Neural progenitor cell (in vitro differentiated cells): Measurements from ENCODE around the gene TTYH2. TPM values are rescaled to one million over a fixed set of nuclear protein-coding genes. Genes with fewer than 3 reads are reported as not detected.

Source experiments
- DNase-seq: peaks from one replicate; pipeline ENCODE4 v3.0.0-alpha.2; 2016; ENCODE audit warnings: low spot score
- H2AFZ ChIP-seq: fragments of 200-600 bp; sonication (generic); replicated peaks from 2 replicates; pipeline ENCODE4 v1.6.1; 2016; ENCODE audit warnings: antibody characterized with exemption
- H3F3A ChIP-seq: fragments of 200-600 bp; sonication (generic); 2 replicates; pipeline ENCODE4 v1.6.1; 2016; ENCODE audit warnings: antibody characterized with exemption, low read depth
- H3K27ac ChIP-seq: fragments of 200-600 bp; sonication (generic); 2 replicates; pipeline ENCODE4 v1.5.1; 2016; ENCODE audit warnings: mild to moderate bottlenecking
- H3K27me3 ChIP-seq: fragments of 200-600 bp; sonication (generic); 2 replicates; pipeline ENCODE4 v1.6.1; 2016; ENCODE audit warnings: mild to moderate bottlenecking, moderate library complexity
- H3K36me3 ChIP-seq: fragments of 200-600 bp; sonication (generic); 2 replicates; pipeline ENCODE4 v1.5.1; 2016
- H3K4me1 ChIP-seq: fragments of 200-600 bp; sonication (generic); 2 replicates; pipeline ENCODE4 v1.6.1; 2016; ENCODE audit warnings: mixed run types
- H3K4me2 ChIP-seq: fragments of 200-600 bp; sonication (generic); 2 replicates; pipeline ENCODE4 v1.6.1; 2016
- H3K4me3 ChIP-seq: fragments of 200-600 bp; sonication (generic); 2 replicates; pipeline ENCODE4 v1.5.1; 2016
- H3K79me2 ChIP-seq: fragments of 200-600 bp; sonication (generic); 2 replicates; pipeline ENCODE4 v1.6.1; 2016; ENCODE audit warnings: low read depth
- H3K9ac ChIP-seq: fragments of 200-600 bp; sonication (generic); 2 replicates; pipeline ENCODE4 v1.6.1; 2016
- H3K9me3 ChIP-seq: fragments of 200-600 bp; sonication (generic); 2 replicates; pipeline ENCODE4 v1.5.1; 2016; ENCODE audit warnings: low read depth
- H4K20me1 ChIP-seq: fragments of 200-600 bp; sonication (generic); 2 replicates; pipeline ENCODE4 v1.6.1; 2016; ENCODE audit warnings: low read depth
- H3K27ac Mint-ChIP-seq: 3 replicates; pipeline ENCODE4 v1.8.0; 2021; ENCODE audit warnings: mixed read lengths
- H3K27me3 Mint-ChIP-seq: 2 replicates; pipeline ENCODE4 v1.8.0; 2022; ENCODE audit warnings: low read depth, mild to moderate bottlenecking, inconsistent platforms, moderate library complexity, mixed read lengths; ENCODE audit not compliant: insufficient read depth
- H3K36me3 Mint-ChIP-seq: 3 replicates; pipeline ENCODE4 v1.8.0; 2021; ENCODE audit warnings: mixed read lengths
- H3K4me1 Mint-ChIP-seq: 3 replicates; pipeline ENCODE4 v1.8.0; 2021; ENCODE audit warnings: mixed read lengths
- H3K4me3 Mint-ChIP-seq: 3 replicates; pipeline ENCODE4 v1.8.0; 2021; ENCODE audit warnings: mild to moderate bottlenecking, moderate library complexity, mixed read lengths
- H3K9me3 Mint-ChIP-seq: 3 replicates; pipeline ENCODE4 v1.8.0; 2020; ENCODE audit warnings: mixed read lengths
- EZH2 ChIP-seq: fragments of 200-600 bp; sonication (generic); IDR thresholded peaks from 2 replicates; pipeline ENCODE4 v1.6.1; 2017; ENCODE audit warnings: antibody characterized with exemption, mild to moderate bottlenecking, moderate library complexity
- EZH2phosphoT487 ChIP-seq: fragments of 200-600 bp; sonication (generic); IDR thresholded peaks from 2 replicates; pipeline ENCODE4 v1.6.1; 2017; ENCODE audit warnings: antibody characterized with exemption
- total RNA-seq: library from RNA; depleted of rRNA; stranded (reverse); fragments of >200 nt; gene quantifications from 2 replicates; pipeline ENCODE4 v1.2.3, GENCODE V29; 2015; ENCODE audit warnings: low replicate concordance
- TF ChIP-seq, protein P1 (sequence below): fragments of 200-600 bp; sonication (generic); IDR thresholded peaks from 2 replicates; pipeline ENCODE4 v1.5.1; 2017; ENCODE audit warnings: antibody characterized with exemption, mild to moderate bottlenecking

The TTYH2 gene
- total RNA-seq, 1 donor from 2014 or later: 5.8 TPM

DNA sequence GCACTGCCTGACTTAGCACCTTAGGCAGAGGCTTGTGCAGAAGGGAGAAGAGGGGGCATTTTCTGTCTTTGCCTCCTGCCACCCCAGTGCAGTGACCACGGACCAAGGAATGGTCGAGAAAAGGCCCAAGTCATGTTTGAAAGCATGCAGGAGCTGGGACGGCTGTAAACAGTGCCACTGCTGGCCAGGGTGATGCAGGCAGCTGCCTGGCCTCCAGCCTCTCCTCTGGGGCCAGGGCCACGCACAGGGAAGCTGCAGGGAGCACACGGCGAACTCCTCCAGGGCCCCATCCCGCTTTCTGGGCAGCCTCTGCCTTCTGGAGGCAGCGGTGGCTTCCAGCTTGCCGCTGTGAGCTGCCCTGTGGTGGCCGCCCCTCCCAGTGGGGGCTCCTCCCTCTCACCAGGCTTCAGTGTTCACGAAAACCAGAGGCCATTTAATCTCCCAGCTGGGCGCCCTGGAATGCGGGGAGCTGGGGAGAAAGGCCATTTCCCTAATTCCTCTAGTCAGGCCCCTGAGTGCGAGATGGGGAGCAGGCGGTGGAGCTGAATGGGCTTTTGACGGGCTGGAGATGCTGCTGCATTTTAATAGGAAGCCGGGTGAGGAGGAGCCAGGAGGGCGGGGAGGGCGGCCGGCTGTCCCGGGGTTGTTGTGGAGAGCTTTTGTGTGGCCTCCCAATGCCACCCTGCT is 31.9 kb downstream of the TTYH2 start:
- Histone ChIP-seq H3K4me1 (peaks cover 32% of the 10 kb centered on the region), H3K9me3 (no peaks in the 10 kb centered on the region), H4K20me1 (no peaks in the 10 kb centered on the region), H3K9ac (no peak overlapping the region), H3K4me2 (peak overlapping the region; percentile 63), H2AFZ (no peak overlapping the region), H3K4me3 (peak overlapping the region; percentile 17), H3K27me3 (no peaks in the 10 kb centered on the region), H3F3A (peaks cover 22% of the 10 kb centered on the region), H3K36me3 (no peaks in the 10 kb centered on the region), H3K79me2 (no peaks in the 10 kb centered on the region), H3K27ac (peak overlapping the region; percentile 40)
- peaks cover 6% of the 10 kb centered on the region for H3K36me3 Mint-ChIP-seq
- TF ChIP-seq, protein P1, sequence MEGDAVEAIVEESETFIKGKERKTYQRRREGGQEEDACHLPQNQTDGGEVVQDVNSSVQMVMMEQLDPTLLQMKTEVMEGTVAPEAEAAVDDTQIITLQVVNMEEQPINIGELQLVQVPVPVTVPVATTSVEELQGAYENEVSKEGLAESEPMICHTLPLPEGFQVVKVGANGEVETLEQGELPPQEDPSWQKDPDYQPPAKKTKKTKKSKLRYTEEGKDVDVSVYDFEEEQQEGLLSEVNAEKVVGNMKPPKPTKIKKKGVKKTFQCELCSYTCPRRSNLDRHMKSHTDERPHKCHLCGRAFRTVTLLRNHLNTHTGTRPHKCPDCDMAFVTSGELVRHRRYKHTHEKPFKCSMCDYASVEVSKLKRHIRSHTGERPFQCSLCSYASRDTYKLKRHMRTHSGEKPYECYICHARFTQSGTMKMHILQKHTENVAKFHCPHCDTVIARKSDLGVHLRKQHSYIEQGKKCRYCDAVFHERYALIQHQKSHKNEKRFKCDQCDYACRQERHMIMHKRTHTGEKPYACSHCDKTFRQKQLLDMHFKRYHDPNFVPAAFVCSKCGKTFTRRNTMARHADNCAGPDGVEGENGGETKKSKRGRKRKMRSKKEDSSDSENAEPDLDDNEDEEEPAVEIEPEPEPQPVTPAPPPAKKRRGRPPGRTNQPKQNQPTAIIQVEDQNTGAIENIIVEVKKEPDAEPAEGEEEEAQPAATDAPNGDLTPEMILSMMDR: peak; percentile 33
- TF ChIP-seq EZH2phosphoT487 (peak; percentile 42), EZH2 (peak; percentile 39)
- H3K27ac Mint-ChIP-seq: no peak overlapping the region
- DNase-seq: peak; percentile 91
- H3K4me3 Mint-ChIP-seq: no peak overlapping the region
- H3K4me1 Mint-ChIP-seq: peaks cover 45% of the 10 kb centered on the region
- H3K9me3 Mint-ChIP-seq: peaks cover 4% of the 10 kb centered on the region
- peaks cover 14% of the 10 kb centered on the region for H3K27me3 Mint-ChIP-seq

DNA sequence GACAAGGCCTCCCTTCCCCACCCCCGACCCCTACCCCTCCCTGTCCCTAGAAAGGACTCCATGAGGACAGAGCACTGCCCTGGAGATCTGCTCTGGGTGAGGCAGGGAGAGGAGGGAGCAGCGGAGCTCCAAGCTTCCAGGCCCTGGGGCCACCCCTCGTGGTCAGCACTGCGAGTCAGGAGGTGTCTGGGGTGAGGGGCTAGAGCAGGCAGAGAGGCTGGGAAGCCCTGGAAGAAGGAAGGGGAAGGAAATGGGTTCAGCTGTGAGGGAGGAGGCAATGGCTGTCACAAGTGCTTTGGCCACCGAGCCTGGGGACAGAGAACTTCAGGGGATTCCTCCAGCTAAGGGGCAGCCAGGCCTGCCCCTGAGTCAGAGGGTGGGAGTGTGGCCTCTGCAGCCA is 32.5 kb downstream of the TTYH2 start:
- H3K27me3 Mint-ChIP-seq: peaks cover 11% of the 10 kb centered on the region
- Histone ChIP-seq H2AFZ (no peak overlapping the region), H3K4me2 (peak overlapping the region; percentile 63), H3K36me3 (no peaks in the 10 kb centered on the region), H3K4me3 (no peak overlapping the region), H3K9me3 (no peaks in the 10 kb centered on the region), H3K4me1 (peaks cover 30% of the 10 kb centered on the region), H3F3A (peaks cover 22% of the 10 kb centered on the region), H3K79me2 (no peaks in the 10 kb centered on the region), H3K9ac (no peak overlapping the region), H3K27ac (peak overlapping the region; percentile 40), H3K27me3 (no peaks in the 10 kb centered on the region), H4K20me1 (no peaks in the 10 kb centered on the region)
- H3K9me3 Mint-ChIP-seq: peaks cover 4% of the 10 kb centered on the region
- peaks cover 6% of the 10 kb centered on the region for H3K36me3 Mint-ChIP-seq
- DNase-seq: no peak
- H3K4me1 Mint-ChIP-seq: peaks cover 40% of the 10 kb centered on the region
- TF ChIP-seq, protein P1: no peak
- TF ChIP-seq EZH2phosphoT487 (no peak), EZH2 (no peak)
- peak overlapping the region; percentile 85 for H3K27ac Mint-ChIP-seq
- H3K4me3 Mint-ChIP-seq: no peak overlapping the region

DNA sequence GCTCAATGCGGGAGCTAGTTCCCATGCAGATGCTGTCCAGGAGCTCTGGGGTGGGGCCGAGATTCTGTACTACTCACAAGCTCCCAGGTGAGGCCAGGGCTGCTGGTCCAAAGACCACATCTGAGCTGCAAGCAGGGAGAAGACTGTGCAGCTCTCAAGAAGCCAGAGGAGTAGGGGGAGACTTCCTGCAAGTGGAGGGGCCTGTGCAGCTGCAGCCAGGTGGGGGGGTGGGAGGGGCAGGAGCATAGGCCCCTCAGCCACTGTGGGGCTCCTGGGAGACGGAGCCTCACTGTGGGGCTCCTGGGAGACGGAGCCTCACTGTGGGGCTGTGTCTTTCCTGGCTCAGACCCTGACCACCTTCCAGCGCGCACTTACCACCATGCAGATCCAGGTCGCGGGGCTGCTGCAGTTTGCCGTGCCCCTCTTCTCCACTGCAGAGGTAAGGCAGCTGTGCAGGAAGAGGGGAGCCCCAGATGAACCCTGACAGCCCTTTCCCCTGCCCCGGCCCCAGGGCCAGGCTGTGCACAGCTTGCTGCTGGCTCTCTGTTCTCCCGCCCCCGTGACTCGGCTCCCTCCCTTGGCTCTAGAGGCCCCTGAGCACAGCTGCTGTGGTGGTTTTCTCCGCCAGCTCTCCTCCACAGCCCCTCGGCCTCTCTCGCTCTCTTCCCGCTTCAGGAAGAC is 36.4 kb downstream of the TTYH2 start:
- peaks cover 33% of the 10 kb centered on the region for H3K4me1 Mint-ChIP-seq
- Histone ChIP-seq H3K4me2 (no peak overlapping the region), H3K9me3 (no peaks in the 10 kb centered on the region), H4K20me1 (no peaks in the 10 kb centered on the region), H3K36me3 (no peaks in the 10 kb centered on the region), H3K79me2 (no peaks in the 10 kb centered on the region), H3K27me3 (no peaks in the 10 kb centered on the region), H3K9ac (no peak overlapping the region), H2AFZ (peak overlapping the region; percentile 79), H3F3A (peaks cover 21% of the 10 kb centered on the region), H3K4me3 (no peak overlapping the region), H3K27ac (no peak overlapping the region), H3K4me1 (peaks cover 25% of the 10 kb centered on the region)
- no peak for DNase-seq
- H3K4me3 Mint-ChIP-seq: no peak overlapping the region
- TF ChIP-seq EZH2phosphoT487: no peak
- TF ChIP-seq EZH2: no peak
- TF ChIP-seq, protein P1: no peak
- peaks cover 14% of the 10 kb centered on the region for H3K36me3 Mint-ChIP-seq
- peak overlapping the region; percentile 44 for H3K27ac Mint-ChIP-seq
- peaks cover 8% of the 10 kb centered on the region for H3K27me3 Mint-ChIP-seq
- peaks cover 4% of the 10 kb centered on the region for H3K9me3 Mint-ChIP-seq
